Endothelial cell (in vitro differentiated cells): ENCODE measurements around the gene NOTCH3. TPM values are rescaled to one million over a fixed set of nuclear protein-coding genes. Genes with fewer than 3 reads are reported as not detected.
A peak's percentile ranks its signal among the peaks of the same experiment; 100 is the strongest.

Experiments used
- DNase-seq: peaks from one replicate; pipeline ENCODE4 v3.0.0; 2021; ENCODE audit warnings: low spot score
- H3K27ac Mint-ChIP-seq: one replicate; pipeline ENCODE4 v1.8.0; 2021; ENCODE audit warnings: mixed read lengths, inconsistent platforms; ENCODE audit not compliant: unreplicated experiment
- H3K27me3 Mint-ChIP-seq: one replicate; pipeline ENCODE4 v1.8.0; 2021; ENCODE audit warnings: mild to moderate bottlenecking, moderate library complexity, mixed read lengths, inconsistent platforms; ENCODE audit not compliant: unreplicated experiment
- H3K36me3 Mint-ChIP-seq: one replicate; pipeline ENCODE4 v1.8.0; 2021; ENCODE audit warnings: mild to moderate bottlenecking, low read depth, mixed read lengths, inconsistent platforms; ENCODE audit not compliant: unreplicated experiment
- H3K4me1 Mint-ChIP-seq: one replicate; pipeline ENCODE4 v1.8.0; 2021; ENCODE audit warnings: mild to moderate bottlenecking, mixed read lengths, inconsistent platforms; ENCODE audit not compliant: unreplicated experiment
- H3K4me3 Mint-ChIP-seq: one replicate; pipeline ENCODE4 v1.8.0; 2021; ENCODE audit warnings: mild to moderate bottlenecking, mixed read lengths, inconsistent platforms; ENCODE audit not compliant: unreplicated experiment
- H3K9me3 Mint-ChIP-seq: one replicate; pipeline ENCODE4 v1.8.0; 2021; ENCODE audit warnings: mixed read lengths, inconsistent platforms; ENCODE audit not compliant: unreplicated experiment
- total RNA-seq: library from RNA; stranded (reverse); fragmentation: NEBNext Ultra II Directional; extraction: Animal tissue kit (Norgen Biotek cat#: 25700); gene quantifications from one replicate; pipeline ENCODE4 v1.2.1, GENCODE V29; 2021; ENCODE audit not compliant: unreplicated experiment
- TF ChIP-seq, protein P1 (sequence below): fragments of 200-600 bp; sonication (generic); IDR thresholded peaks from one replicate; pipeline ENCODE4 v1.5.0; 2021; ENCODE audit warnings: antibody characterized with exemption; ENCODE audit not compliant: unreplicated experiment

NOTCH3 gene
- total RNA-seq, 1 donor from 2014 or later = 96.8 TPM

- H3K27ac Mint-ChIP-seq = no peak overlapping the region
- no peak for DNase-seq
- H3K27me3 Mint-ChIP-seq = peaks cover 27% of the 10 kb centered on the region
- peaks cover 59% of the 10 kb centered on the region for H3K36me3 Mint-ChIP-seq
- H3K4me1 Mint-ChIP-seq = peaks cover 30% of the 10 kb centered on the region
- TF ChIP-seq, protein P1, sequence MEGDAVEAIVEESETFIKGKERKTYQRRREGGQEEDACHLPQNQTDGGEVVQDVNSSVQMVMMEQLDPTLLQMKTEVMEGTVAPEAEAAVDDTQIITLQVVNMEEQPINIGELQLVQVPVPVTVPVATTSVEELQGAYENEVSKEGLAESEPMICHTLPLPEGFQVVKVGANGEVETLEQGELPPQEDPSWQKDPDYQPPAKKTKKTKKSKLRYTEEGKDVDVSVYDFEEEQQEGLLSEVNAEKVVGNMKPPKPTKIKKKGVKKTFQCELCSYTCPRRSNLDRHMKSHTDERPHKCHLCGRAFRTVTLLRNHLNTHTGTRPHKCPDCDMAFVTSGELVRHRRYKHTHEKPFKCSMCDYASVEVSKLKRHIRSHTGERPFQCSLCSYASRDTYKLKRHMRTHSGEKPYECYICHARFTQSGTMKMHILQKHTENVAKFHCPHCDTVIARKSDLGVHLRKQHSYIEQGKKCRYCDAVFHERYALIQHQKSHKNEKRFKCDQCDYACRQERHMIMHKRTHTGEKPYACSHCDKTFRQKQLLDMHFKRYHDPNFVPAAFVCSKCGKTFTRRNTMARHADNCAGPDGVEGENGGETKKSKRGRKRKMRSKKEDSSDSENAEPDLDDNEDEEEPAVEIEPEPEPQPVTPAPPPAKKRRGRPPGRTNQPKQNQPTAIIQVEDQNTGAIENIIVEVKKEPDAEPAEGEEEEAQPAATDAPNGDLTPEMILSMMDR = no peak
- H3K9me3 Mint-ChIP-seq = no peaks in the 10 kb centered on the region
- no peak overlapping the region for H3K4me3 Mint-ChIP-seq
Observed at GRCh38 chr19:15115080-15115479, 85.7 kb downstream of the NOTCH3 start.

DNA sequence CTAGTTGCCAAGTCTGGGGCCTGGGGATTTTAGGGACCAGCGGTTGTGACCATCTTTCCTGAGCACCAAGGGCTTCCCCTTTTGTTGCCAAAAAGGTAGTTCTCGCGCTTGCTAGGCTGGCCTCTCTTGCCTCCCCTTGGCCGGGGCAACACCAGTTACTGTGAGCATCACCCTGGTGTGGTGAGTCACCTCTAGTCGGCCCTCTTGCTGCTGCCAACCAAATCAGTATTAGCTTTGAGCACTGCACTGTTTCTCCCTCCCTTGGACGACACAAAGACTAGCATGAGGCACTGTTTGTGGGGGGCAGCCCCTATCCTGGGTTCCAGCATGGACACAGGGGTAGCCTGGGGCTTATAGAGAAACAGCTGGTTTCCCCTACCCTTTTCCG, 86.6 kb downstream of the NOTCH3 start:
- Mint-ChIP-seq H3K36me3 (peaks cover 53% of the 10 kb centered on the region), H3K27me3 (peaks cover 27% of the 10 kb centered on the region), H3K27ac (no peak overlapping the region), H3K9me3 (no peaks in the 10 kb centered on the region), H3K4me3 (no peak overlapping the region), H3K4me1 (peaks cover 30% of the 10 kb centered on the region)
- no peak for DNase-seq
- TF ChIP-seq, protein P1 = no peak

DNA sequence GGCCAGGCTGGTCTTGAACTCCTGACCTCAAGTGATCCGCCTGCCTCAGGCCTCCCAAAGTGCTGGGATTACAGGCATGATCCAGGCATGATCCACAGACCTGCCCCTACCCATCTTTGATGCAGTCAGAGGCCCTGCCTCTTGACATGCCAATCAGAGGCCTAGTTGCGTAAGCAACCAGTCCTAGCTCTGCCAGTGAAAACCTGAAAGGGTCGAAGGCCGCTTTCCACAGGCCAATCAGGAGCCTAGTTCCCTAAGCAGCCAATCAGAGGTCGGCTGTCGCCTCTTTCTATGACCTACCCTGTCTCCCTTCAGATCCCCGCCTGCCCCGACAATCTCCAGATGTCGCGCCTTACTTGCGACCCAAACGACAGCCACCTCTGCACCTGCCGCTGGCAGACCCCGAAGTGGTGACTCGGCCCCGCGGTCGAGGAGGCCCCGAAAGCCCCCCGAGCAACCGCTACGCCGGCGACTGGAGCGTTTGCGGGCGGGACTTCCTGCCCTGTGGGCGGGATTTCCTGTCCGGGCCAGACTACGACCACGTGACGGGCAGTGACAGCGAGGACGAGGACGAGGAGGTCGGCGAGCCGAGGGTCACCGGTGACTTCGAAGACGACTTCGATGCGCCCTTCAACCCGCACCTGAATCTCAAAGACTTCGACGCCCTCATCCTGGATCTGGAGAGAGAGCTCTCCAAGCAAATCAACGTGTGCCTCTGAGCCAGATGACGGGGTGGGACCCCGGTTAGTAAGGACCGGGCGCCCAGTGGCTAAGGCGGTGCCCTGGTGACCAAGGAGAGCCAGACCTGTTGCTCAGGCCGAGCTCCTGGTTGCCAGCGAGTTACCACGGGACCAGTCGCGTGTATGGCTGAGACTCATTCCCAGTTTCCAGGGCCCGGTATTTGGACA, 87.3 kb downstream of the NOTCH3 start:
- TF ChIP-seq, protein P1 = no peak
- Mint-ChIP-seq H3K9me3 (no peaks in the 10 kb centered on the region), H3K27ac (peak overlapping the region; percentile 13), H3K36me3 (peaks cover 48% of the 10 kb centered on the region), H3K27me3 (peaks cover 26% of the 10 kb centered on the region), H3K4me1 (peaks cover 33% of the 10 kb centered on the region), H3K4me3 (no peak overlapping the region)
- no peak for DNase-seq

GRCh38 chr19:15112385-15112784, 88.4 kb downstream of the NOTCH3 start:
- Mint-ChIP-seq H3K4me1 (peaks cover 37% of the 10 kb centered on the region), H3K4me3 (peak overlapping the region; percentile 77), H3K9me3 (no peaks in the 10 kb centered on the region), H3K27me3 (peaks cover 24% of the 10 kb centered on the region), H3K36me3 (peaks cover 43% of the 10 kb centered on the region), H3K27ac (peak overlapping the region; percentile 80)
- no peak for DNase-seq
- TF ChIP-seq, protein P1 = no peak

- H3K27ac Mint-ChIP-seq = no peak overlapping the region
- peaks cover 18% of the 10 kb centered on the region for H3K27me3 Mint-ChIP-seq
- peaks cover 39% of the 10 kb centered on the region for H3K36me3 Mint-ChIP-seq
- H3K4me1 Mint-ChIP-seq = peaks cover 32% of the 10 kb centered on the region
- TF ChIP-seq, protein P1 = no peak
- DNase-seq = no peak
- H3K4me3 Mint-ChIP-seq = peak overlapping the region; percentile 77
- H3K9me3 Mint-ChIP-seq = no peaks in the 10 kb centered on the region
Observed at GRCh38 chr19:15111758-15112157, 89.0 kb downstream of the NOTCH3 start.
